Colonic mucosa (tissue), 4 donors: ENCODE data around the gene POC1A. TPM values are rescaled to one million over a fixed set of nuclear protein-coding genes. Genes with fewer than 3 reads are reported as not detected.
"Not testable (repeated sequence)": the region's sequence is repeated elsewhere in the genome, so short reads cannot be mapped to it uniquely, and the experiment has no call there.

Source experiments
- DNase-seq: peaks from one replicate; pipeline ENCODE4 v3.0.0-alpha.2; 2020
- H3K27ac ChIP-seq: fragments of 200-600 bp; one replicate; pipeline ENCODE4 v1.8.0; 2021
- H3K27me3 ChIP-seq: fragments of 200-600 bp; one replicate; pipeline ENCODE4 v1.8.0; 2021
- H3K36me3 ChIP-seq: fragments of 200-600 bp; one replicate; pipeline ENCODE4 v1.8.0; 2021
- H3K4me1 ChIP-seq: fragments of 200-600 bp; one replicate; pipeline ENCODE4 v1.8.0; 2021; ENCODE audit warnings: mild to moderate bottlenecking
- H3K4me3 ChIP-seq: fragments of 200-600 bp; one replicate; pipeline ENCODE4 v1.8.0; 2021
- H3K9ac ChIP-seq, 2 donors: one replicate each; pipeline ENCODE4 v1.7.0; 2013; ENCODE audit warnings: control low read depth in 2 of 2, low read depth in 2 of 2, low read length in 2 of 2
- H3K9me3 ChIP-seq: fragments of 200-600 bp; one replicate; pipeline ENCODE4 v1.8.0; 2021
- intact Hi-C: fragments of 100-400 bp; cut with DNase I; formaldehyde crosslinking; loops from one replicate; pipeline ENCODE4 v1.14.1; 2022
- total RNA-seq, 2 donors: library from RNA; stranded (reverse); fragmentation: NEBNext Ultra II Directional in 1 of 2; extraction: Animal tissue kit (Norgen Biotek cat#: 25700) in 1 of 2; gene quantifications; one replicate each; pipeline ENCODE4 v1.2.1, GENCODE V29; 2021
- TF ChIP-seq, protein P1 (sequence below): fragments of 200-600 bp; IDR thresholded peaks from one replicate; pipeline ENCODE4 v1.8.0; 2022; ENCODE audit warnings: antibody characterized with exemption, mild to moderate bottlenecking
- donor health status: healthy.
- donor health status: DM: no; HTN: no; CAD: no.
- donor health status: DM: no; HTN: no; CAD: no.

POC1A gene
- total RNA-seq, 2 donors from 2014 or later, result 7.6 to 33.7 TPM

DNA sequence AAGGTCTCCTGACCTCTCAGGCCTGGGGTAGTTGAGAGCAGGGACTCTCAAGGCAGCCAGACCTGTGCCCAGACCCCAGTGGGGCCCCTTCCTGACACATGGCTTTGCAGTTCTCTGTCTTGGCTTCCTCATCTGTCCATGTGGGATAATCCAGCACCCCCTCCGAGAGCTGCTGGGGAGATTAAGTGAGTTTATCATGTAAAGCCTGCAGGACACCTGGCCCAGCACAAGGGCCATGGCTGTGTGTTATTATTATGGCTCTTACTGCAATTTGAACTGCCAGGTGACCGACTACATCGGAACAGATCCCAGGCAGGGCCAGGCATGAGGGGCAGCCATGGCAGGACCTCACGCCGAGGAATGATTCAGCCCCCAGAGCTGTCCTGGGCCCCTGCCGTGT is 110.5 kb downstream of the POC1A start:
- DNase-seq, result no peak
- intact Hi-C loops, result no loop called here
- no peaks in the 10 kb centered on the region for H3K27me3 ChIP-seq
- TF ChIP-seq, protein P1, sequence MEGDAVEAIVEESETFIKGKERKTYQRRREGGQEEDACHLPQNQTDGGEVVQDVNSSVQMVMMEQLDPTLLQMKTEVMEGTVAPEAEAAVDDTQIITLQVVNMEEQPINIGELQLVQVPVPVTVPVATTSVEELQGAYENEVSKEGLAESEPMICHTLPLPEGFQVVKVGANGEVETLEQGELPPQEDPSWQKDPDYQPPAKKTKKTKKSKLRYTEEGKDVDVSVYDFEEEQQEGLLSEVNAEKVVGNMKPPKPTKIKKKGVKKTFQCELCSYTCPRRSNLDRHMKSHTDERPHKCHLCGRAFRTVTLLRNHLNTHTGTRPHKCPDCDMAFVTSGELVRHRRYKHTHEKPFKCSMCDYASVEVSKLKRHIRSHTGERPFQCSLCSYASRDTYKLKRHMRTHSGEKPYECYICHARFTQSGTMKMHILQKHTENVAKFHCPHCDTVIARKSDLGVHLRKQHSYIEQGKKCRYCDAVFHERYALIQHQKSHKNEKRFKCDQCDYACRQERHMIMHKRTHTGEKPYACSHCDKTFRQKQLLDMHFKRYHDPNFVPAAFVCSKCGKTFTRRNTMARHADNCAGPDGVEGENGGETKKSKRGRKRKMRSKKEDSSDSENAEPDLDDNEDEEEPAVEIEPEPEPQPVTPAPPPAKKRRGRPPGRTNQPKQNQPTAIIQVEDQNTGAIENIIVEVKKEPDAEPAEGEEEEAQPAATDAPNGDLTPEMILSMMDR, result no peak
- no peaks in the 10 kb centered on the region for H3K4me1 ChIP-seq
- no peak overlapping the region for H3K27ac ChIP-seq
- H3K4me3 ChIP-seq, result no peak overlapping the region
- H3K9ac ChIP-seq, result no peak overlapping the region
- H3K9me3 ChIP-seq, result no peaks in the 10 kb centered on the region
- no peaks in the 10 kb centered on the region for H3K36me3 ChIP-seq

DNA sequence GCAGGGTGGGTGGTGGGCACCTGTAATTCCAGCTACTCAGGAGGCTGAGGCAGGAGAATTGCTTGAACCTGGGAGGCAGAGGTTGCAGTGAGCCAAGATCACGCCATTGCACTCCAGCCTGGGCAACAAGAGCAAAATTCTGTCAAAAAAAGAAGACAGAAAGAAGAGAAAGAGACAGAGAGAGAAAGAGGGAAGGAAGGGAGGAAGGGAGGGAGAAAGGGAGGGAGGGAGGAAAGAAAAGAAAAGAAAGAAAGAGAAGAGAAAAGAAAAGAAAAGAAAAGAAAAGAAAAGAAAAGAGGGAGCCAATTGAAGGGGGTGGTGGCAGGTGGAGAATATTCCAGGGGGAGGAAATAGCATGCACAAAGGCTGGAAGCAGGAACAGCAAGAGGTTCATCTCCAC is 111.2 kb downstream of the POC1A start:
- H3K9me3 ChIP-seq, H3K27ac ChIP-seq, H3K9ac ChIP-seq, H3K27me3 ChIP-seq, H3K4me3 ChIP-seq, H3K4me1 ChIP-seq, DNase-seq, intact Hi-C loops, H3K36me3 ChIP-seq: not testable (repeated sequence)

DNA sequence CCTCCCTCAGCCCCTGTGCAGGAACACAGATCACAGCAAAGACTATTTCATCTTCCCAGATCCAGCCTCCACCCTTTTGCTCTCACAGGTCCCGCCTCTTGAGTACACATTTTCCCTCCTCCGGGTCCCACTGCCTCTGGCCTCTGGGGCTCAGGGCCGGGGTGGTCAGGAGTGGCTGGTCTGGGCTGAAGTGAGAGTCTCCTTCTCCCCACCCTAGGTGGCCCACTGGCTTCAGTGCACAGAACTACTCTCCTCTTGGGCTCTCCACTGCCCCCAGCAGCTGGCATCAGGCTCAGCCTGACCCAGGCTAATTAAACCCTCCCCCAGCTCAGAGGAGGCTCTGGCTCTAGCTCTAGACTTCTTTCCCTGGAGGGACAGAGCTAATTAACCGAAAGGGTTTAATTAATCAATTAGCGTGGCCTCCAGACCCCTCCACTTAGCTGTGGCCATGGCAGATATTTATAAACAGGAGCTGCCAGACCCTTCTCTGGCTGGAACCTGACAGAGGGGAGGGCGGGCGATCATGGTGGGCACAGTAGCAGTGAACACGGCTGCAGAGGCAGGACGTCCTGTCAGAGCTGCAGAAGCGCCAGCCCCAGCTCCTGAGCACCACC is 113.0 kb downstream of the POC1A start:
- no peaks in the 10 kb centered on the region for H3K9me3 ChIP-seq
- H3K9ac ChIP-seq, result no peak overlapping the region

DNA sequence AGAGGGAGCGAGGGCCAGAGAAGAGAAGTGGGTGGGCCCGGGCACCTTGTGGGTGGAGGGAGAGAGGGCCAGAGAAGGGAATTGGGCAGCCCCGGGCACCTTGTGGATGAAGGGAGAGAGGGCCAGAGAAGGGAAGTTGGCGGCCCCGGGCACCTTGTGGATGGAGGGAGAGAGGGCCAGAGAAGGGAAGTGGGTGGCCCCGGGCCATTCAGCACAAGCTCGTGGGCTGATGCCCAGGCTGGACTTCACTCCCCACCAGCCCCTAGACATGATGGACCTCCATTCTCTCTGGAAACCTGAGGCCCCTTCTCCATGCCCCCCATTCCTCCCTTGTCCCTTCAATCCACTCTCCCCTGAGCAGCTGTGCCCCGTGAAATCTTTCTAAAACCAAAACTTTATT is 113.6 kb downstream of the POC1A start:
- TF ChIP-seq, protein P1, result no peak
- Histone ChIP-seq H3K36me3 (no peaks in the 10 kb centered on the region), H3K9ac (no peak overlapping the region), H3K9me3 (no peaks in the 10 kb centered on the region), H3K4me3 (no peak overlapping the region), H3K4me1 (no peaks in the 10 kb centered on the region), H3K27me3 (no peaks in the 10 kb centered on the region), H3K27ac (no peak overlapping the region)
- DNase-seq, result no peak
- intact Hi-C loops, result no loop called here

More for the DNA sequence above, 113.0 kb downstream of the POC1A start:
- Histone ChIP-seq H3K4me3 (no peak overlapping the region), H3K36me3 (no peaks in the 10 kb centered on the region), H3K27ac (no peak overlapping the region), H3K4me1 (no peaks in the 10 kb centered on the region), H3K27me3 (no peaks in the 10 kb centered on the region)
- TF ChIP-seq, protein P1, result no peak
- DNase-seq, result no peak
- intact Hi-C loops, result no loop called here

DNA sequence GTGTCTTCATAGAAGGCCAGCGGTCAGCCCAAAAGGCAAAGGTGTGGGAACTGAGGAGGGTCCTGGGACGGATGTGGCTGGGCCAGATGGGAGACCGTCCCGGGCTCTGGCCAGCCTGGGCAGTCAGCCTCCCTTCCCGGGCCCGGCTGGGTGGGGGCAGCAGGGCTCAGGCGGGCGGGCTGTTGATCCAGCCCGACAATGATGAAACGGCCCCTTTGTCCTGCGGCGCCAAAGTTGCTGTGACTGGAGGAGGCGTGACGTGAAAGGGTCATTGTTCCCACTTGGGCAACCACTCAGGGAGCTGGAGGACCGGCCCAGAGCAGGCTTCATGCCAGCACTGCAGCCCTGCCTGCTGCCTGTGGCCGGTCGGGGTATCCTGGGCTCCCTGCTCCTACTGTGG is 114.4 kb downstream of the POC1A start:
- no peak overlapping the region for H3K27ac ChIP-seq
- intact Hi-C loops, result no loop called here
- no peak for DNase-seq

DNA sequence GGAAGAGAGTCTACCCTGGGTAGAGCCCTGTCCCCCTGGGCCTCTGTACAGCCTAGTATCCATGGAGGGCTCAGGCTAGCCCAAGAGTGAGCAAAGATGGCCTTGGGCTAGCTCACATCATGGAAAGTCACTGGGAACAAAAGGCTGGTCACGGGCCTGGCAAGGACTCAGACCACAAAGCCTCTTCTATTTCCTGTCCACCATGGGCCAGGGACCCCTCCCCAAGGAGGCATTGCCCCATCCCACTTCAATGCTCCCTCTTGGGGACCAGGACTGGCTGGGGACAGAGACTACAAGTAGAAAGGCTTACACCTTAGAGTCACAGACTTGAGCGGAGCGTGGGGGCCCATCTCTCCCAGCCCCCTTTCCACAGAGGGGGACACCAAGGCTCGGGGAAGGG is 114.8 kb downstream of the POC1A start:
- H3K27ac ChIP-seq, result no peak overlapping the region
- intact Hi-C loops, result no loop called here
- no peak for DNase-seq
- no peaks in the 10 kb centered on the region for H3K4me1 ChIP-seq
- H3K36me3 ChIP-seq, result no peaks in the 10 kb centered on the region
- TF ChIP-seq, protein P1, result no peak
- no peaks in the 10 kb centered on the region for H3K9me3 ChIP-seq
- no peak overlapping the region for H3K4me3 ChIP-seq
- no peak overlapping the region for H3K9ac ChIP-seq
- no peaks in the 10 kb centered on the region for H3K27me3 ChIP-seq

More for the DNA sequence above, 114.4 kb downstream of the POC1A start:
- no peaks in the 10 kb centered on the region for H3K27me3 ChIP-seq
- H3K36me3 ChIP-seq, result no peaks in the 10 kb centered on the region
- no peaks in the 10 kb centered on the region for H3K4me1 ChIP-seq
- no peak overlapping the region for H3K9ac ChIP-seq
- TF ChIP-seq, protein P1, result no peak
- no peak overlapping the region for H3K4me3 ChIP-seq
- H3K9me3 ChIP-seq, result no peaks in the 10 kb centered on the region
